H9 (cell line): Measurements from ENCODE around the gene FAIM2. TPM values are rescaled to one million over a fixed set of nuclear protein-coding genes. Genes with fewer than 3 reads are reported as not detected.

Source experiments
- DNase-seq: peaks from one replicate; pipeline ENCODE4 v3.0.0-alpha.2; 2017
- H2AFZ ChIP-seq: one replicate; pipeline ENCODE4 v1.6.1; 2013; ENCODE audit warnings: mild to moderate bottlenecking, low read length, control low read depth, moderate library complexity
- H2AK5ac ChIP-seq: 2 replicates; pipeline ENCODE4 v1.6.1; 2013; ENCODE audit warnings: low read length, control low read depth, mixed read lengths; ENCODE audit not compliant: insufficient read length
- H2BK120ac ChIP-seq: one replicate; pipeline ENCODE4 v1.6.1; 2013; ENCODE audit warnings: low read depth, mild to moderate bottlenecking, low read length, control low read depth, inconsistent platforms; ENCODE audit not compliant: poor library complexity, severe bottlenecking
- H2BK12ac ChIP-seq: 2 replicates; pipeline ENCODE4 v1.6.1; 2013; ENCODE audit warnings: low read length, control low read depth, mixed read lengths, low read depth; ENCODE audit not compliant: insufficient read length
- H2BK15ac ChIP-seq: 2 replicates; pipeline ENCODE4 v1.6.1; 2013; ENCODE audit warnings: low read depth, low read length, control low read depth
- H2BK20ac ChIP-seq: one replicate; pipeline ENCODE4 v1.6.1; 2013; ENCODE audit warnings: low read depth, mild to moderate bottlenecking, low read length, control low read depth, inconsistent platforms; ENCODE audit not compliant: poor library complexity, severe bottlenecking
- H2BK5ac ChIP-seq: 2 replicates; pipeline ENCODE4 v1.6.1; 2013; ENCODE audit warnings: low read length, control low read depth, mixed read lengths; ENCODE audit not compliant: insufficient read length
- H3K14ac ChIP-seq: 2 replicates; pipeline ENCODE4 v1.6.1; 2013; ENCODE audit warnings: low read length, control low read depth; ENCODE audit not compliant: insufficient read depth
- H3K18ac ChIP-seq: 2 replicates; pipeline ENCODE4 v1.6.1; 2013; ENCODE audit warnings: low read depth, mild to moderate bottlenecking, mixed read lengths, low read length, control low read depth; ENCODE audit not compliant: insufficient read length
- H3K23ac ChIP-seq: 2 replicates; pipeline ENCODE4 v1.6.1; 2013; ENCODE audit warnings: low read length, control low read depth, mixed read lengths, low read depth; ENCODE audit not compliant: insufficient read length
- H3K23me2 ChIP-seq: 2 replicates; pipeline ENCODE4 v1.6.1; 2013; ENCODE audit warnings: low read depth, mild to moderate bottlenecking, mixed read lengths, low read length, control low read depth; ENCODE audit not compliant: insufficient read length, poor library complexity, severe bottlenecking
- H3K27ac ChIP-seq: 2 replicates; pipeline ENCODE4 v1.5.1; 2013; ENCODE audit warnings: low read length, control low read depth, mixed read lengths, low read depth; ENCODE audit not compliant: insufficient read length
- H3K27me3 ChIP-seq: 2 replicates; pipeline ENCODE4 v1.6.1; 2013; ENCODE audit warnings: low read length, control low read depth, inconsistent platforms; ENCODE audit not compliant: insufficient read depth
- H3K4ac ChIP-seq: 2 replicates; pipeline ENCODE4 v1.6.1; 2013; ENCODE audit warnings: low read depth, mild to moderate bottlenecking, control low read depth, inconsistent platforms, low read length, moderate library complexity
- H3K4me1 ChIP-seq: 2 replicates; pipeline ENCODE4 v1.6.1; 2013; ENCODE audit warnings: low read length, control low read depth, inconsistent platforms; ENCODE audit not compliant: insufficient read depth
- H3K4me2 ChIP-seq: 2 replicates; pipeline ENCODE4 v1.6.1; 2013; ENCODE audit warnings: low read length, control low read depth, mixed read lengths; ENCODE audit not compliant: insufficient read length, insufficient read depth
- H3K56ac ChIP-seq: 2 replicates; pipeline ENCODE4 v1.6.1; 2013; ENCODE audit warnings: low read depth, mild to moderate bottlenecking, mixed read lengths, low read length, control low read depth; ENCODE audit not compliant: insufficient read length
- H3K79me1 ChIP-seq: 2 replicates; pipeline ENCODE4 v1.6.1; 2013; ENCODE audit warnings: low read depth, mild to moderate bottlenecking, moderate library complexity, low read length, control low read depth, inconsistent platforms; ENCODE audit not compliant: insufficient read depth, poor library complexity, severe bottlenecking
- H3K79me2 ChIP-seq: 2 replicates; pipeline ENCODE4 v1.6.1; 2013; ENCODE audit warnings: low read length, control low read depth, inconsistent platforms; ENCODE audit not compliant: insufficient read depth
- H3K9ac ChIP-seq: 2 replicates; pipeline ENCODE4 v1.6.1; 2013; ENCODE audit warnings: low read length, control low read depth, mixed read lengths; ENCODE audit not compliant: insufficient read length; ENCODE audit errors: extremely low read depth
- H3K9me3 ChIP-seq: one replicate; pipeline ENCODE4 v1.6.1; 2013; ENCODE audit warnings: low read depth, low read length, inconsistent platforms; ENCODE audit not compliant: control insufficient read depth
- H3T11ph ChIP-seq: one replicate; pipeline ENCODE4 v1.6.1; 2013; ENCODE audit warnings: mild to moderate bottlenecking, low read length, control low read depth, inconsistent platforms
- H4K20me1 ChIP-seq: one replicate; pipeline ENCODE4 v1.6.1; 2013; ENCODE audit not compliant: control insufficient read depth, insufficient read length, insufficient read depth
- H4K5ac ChIP-seq: 2 replicates; pipeline ENCODE4 v1.6.1; 2013; ENCODE audit warnings: low read depth, mild to moderate bottlenecking, mixed read lengths, low read length, control low read depth; ENCODE audit not compliant: insufficient read length
- H4K8ac ChIP-seq: replicated peaks from 2 replicates; pipeline ENCODE4 v1.6.1; 2013; ENCODE audit warnings: low read length, control low read depth, mixed read lengths, low read depth; ENCODE audit not compliant: insufficient read length
- H4K91ac ChIP-seq: 2 replicates; pipeline ENCODE4 v1.6.1; 2013; ENCODE audit warnings: low read depth, mild to moderate bottlenecking, moderate library complexity, mixed read lengths, low read length, control low read depth; ENCODE audit not compliant: insufficient read length
- H3K27ac Mint-ChIP-seq, 3 experiments: 2 replicates in 2 of 3; 3 replicates in 1 of 3; pipeline ENCODE4 v1.8.0; 2020 to 2021; ENCODE audit warnings: mixed read lengths in 3 of 3, mild to moderate bottlenecking in 1 of 3, moderate library complexity in 1 of 3
- H3K27me3 Mint-ChIP-seq: 2 replicates; pipeline ENCODE4 v1.8.0; 2021; ENCODE audit warnings: low read depth, mild to moderate bottlenecking, moderate library complexity, mixed read lengths
- H3K36me3 Mint-ChIP-seq, 3 experiments: 2 replicates in 2 of 3; 3 replicates in 1 of 3; pipeline ENCODE4 v1.8.0; 2020 to 2021; ENCODE audit warnings: low read depth in 3 of 3, mixed read lengths in 3 of 3; ENCODE audit not compliant: insufficient read depth in 1 of 3
- H3K4me1 Mint-ChIP-seq, 2 experiments: 2 replicates each; pipeline ENCODE4 v1.8.0; 2020; ENCODE audit warnings: mixed read lengths in 2 of 2
- H3K4me3 Mint-ChIP-seq, 2 experiments: 2 replicates in 1 of 2; 3 replicates in 1 of 2; pipeline ENCODE4 v1.8.0; 2020 to 2021; ENCODE audit warnings: mild to moderate bottlenecking in 2 of 2, mixed read lengths in 2 of 2, moderate library complexity in 1 of 2
- H3K9me3 Mint-ChIP-seq, 2 experiments: 2 replicates in 1 of 2; 3 replicates in 1 of 2; pipeline ENCODE4 v1.8.0; 2020; ENCODE audit warnings: mild to moderate bottlenecking in 2 of 2, mixed read lengths in 2 of 2, moderate library complexity in 1 of 2
- WGBS: extraction: QIAGEN DNeasy Blood & Tissue Kit; methylation state at CpG from one replicate; pipeline ENCODE4 v1.1.7; 2013; ENCODE audit warnings: missing lambda C conversion rate, low lambda C conversion rate, mixed read lengths; ENCODE audit not compliant: insufficient read length; ENCODE audit errors: extremely low coverage; 5-methylcytosine and 5-hydroxymethylcytosine counted together
- total RNA-seq: library from RNA; stranded (reverse); gene quantifications from 2 replicates; pipeline ENCODE4 v1.2.1, GENCODE V29; 2021
- TF ChIP-seq, protein P1 (sequence below): fragments of 200-600 bp; sonication (generic); conservative IDR thresholded peaks from 3 replicates; pipeline ENCODE4 v1.8.0; 2021; ENCODE audit warnings: antibody characterized with exemption, mild to moderate bottlenecking

The FAIM2 gene
- total RNA-seq, 1 experiment from 2014 or later, result 0.42 TPM

DNA sequence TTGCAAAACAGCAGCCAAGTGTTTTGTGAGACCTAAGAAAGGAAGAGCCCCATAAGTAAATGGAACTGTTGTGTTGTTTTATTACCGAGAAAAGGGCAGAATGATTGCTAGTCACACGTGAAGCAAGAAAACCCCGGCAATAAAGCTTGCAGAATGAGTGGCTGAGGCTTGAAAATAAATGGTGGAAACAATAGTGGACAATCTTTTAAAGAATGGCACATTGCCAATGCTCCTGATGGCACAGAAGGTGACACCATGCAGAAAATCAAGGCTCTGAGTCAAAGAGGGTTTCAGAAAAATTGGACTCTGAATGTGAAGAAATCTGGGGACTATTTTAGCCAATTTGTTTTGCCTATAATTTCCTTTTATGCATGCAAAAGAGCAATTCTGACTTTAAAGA lies 42.8 kb upstream of the FAIM2 start:
- TF ChIP-seq, protein P1, sequence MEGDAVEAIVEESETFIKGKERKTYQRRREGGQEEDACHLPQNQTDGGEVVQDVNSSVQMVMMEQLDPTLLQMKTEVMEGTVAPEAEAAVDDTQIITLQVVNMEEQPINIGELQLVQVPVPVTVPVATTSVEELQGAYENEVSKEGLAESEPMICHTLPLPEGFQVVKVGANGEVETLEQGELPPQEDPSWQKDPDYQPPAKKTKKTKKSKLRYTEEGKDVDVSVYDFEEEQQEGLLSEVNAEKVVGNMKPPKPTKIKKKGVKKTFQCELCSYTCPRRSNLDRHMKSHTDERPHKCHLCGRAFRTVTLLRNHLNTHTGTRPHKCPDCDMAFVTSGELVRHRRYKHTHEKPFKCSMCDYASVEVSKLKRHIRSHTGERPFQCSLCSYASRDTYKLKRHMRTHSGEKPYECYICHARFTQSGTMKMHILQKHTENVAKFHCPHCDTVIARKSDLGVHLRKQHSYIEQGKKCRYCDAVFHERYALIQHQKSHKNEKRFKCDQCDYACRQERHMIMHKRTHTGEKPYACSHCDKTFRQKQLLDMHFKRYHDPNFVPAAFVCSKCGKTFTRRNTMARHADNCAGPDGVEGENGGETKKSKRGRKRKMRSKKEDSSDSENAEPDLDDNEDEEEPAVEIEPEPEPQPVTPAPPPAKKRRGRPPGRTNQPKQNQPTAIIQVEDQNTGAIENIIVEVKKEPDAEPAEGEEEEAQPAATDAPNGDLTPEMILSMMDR, result no peak
- DNase-seq, result no peak
- Histone ChIP-seq H3K27ac (no peak overlapping the region), H2BK20ac (no peak overlapping the region), H3K9me3 (no peaks in the 10 kb centered on the region), H3T11ph (no peak overlapping the region), H2AK5ac (no peak overlapping the region), H3K18ac (no peak overlapping the region), H3K27me3 (no peaks in the 10 kb centered on the region), H3K79me2 (no peaks in the 10 kb centered on the region), H3K9ac (no peak overlapping the region), H4K8ac (no peak overlapping the region), H4K20me1 (no peaks in the 10 kb centered on the region), H3K4me2 (no peak overlapping the region), H2BK5ac (no peak overlapping the region), H3K23ac (no peak overlapping the region), H3K56ac (no peak overlapping the region), H2BK12ac (no peak overlapping the region), H3K4me1 (no peaks in the 10 kb centered on the region; the same call in 1 of the 2 replicates), H3K14ac (no peak overlapping the region), H4K5ac (no peak overlapping the region), H2BK120ac (no peak overlapping the region), H4K91ac (no peak overlapping the region), H2BK15ac (no peak overlapping the region), H3K4ac (no peak overlapping the region), H3K79me1 (no peaks in the 10 kb centered on the region), H2AFZ (no peak overlapping the region), H3K23me2 (peaks cover 5% of the 10 kb centered on the region)
- no CpG with 5 or more reads among the region's 3 CpGs for WGBS
- Mint-ChIP-seq H3K9me3 (no peaks in the 10 kb centered on the region), H3K36me3 (no peaks in the 10 kb centered on the region), H3K27ac (no peak overlapping the region), H3K4me3 (no peak overlapping the region), H3K4me1 (peaks cover 41 to 60% of the 10 kb centered on the region in 2 experiments), H3K27me3 (peaks cover 27% of the 10 kb centered on the region)
